Activated naive CD4-positive, alpha-beta T cell treated with anti-CD3 and anti-CD28 coated beads for 36 hours (primary cell): ENCODE data around the gene SDK2. TPM values are rescaled to one million over a fixed set of nuclear protein-coding genes. Genes with fewer than 3 reads are reported as not detected.

Source experiments
- CTCF ChIA-PET: fragments of 350-600 bp; sonication (Branson Sonifier 250); formaldehyde crosslinking; loops from one replicate; lab custom pipeline; 2021; ENCODE audit warnings: antibody characterized with exemption; lab: Charles Lee
- DNase-seq: peaks from one replicate; pipeline ENCODE4 v3.0.0-alpha.2; 2020
- H3K27ac Mint-ChIP-seq: one replicate; pipeline ENCODE4 v1.8.0; 2021; ENCODE audit warnings: mild to moderate bottlenecking, mixed read lengths
- H3K27me3 Mint-ChIP-seq: one replicate; pipeline ENCODE4 v1.8.0; 2021; ENCODE audit warnings: low read depth, mixed read lengths
- H3K36me3 Mint-ChIP-seq: one replicate; pipeline ENCODE4 v1.8.0; 2021; ENCODE audit warnings: low read depth, mixed read lengths
- H3K4me1 Mint-ChIP-seq: one replicate; pipeline ENCODE4 v1.8.0; 2021; ENCODE audit warnings: low read depth, mixed read lengths
- H3K4me3 Mint-ChIP-seq: one replicate; pipeline ENCODE4 v1.8.0; 2021; ENCODE audit warnings: mild to moderate bottlenecking, moderate library complexity, mixed read lengths
- H3K9me3 Mint-ChIP-seq: one replicate; pipeline ENCODE4 v1.8.0; 2021; ENCODE audit warnings: mixed read lengths
- intact Hi-C: fragments of 100-400 bp; cut with micrococcal nuclease; formaldehyde crosslinking; loops from one replicate; pipeline ENCODE4 v1.15.1; 2023
- total RNA-seq, 2 experiments: library from RNA; stranded (reverse); gene quantifications; one replicate each; pipeline ENCODE4 v1.2.3, GENCODE V29; 2021

The SDK2 gene
- total RNA-seq, 2 experiments from 2014 or later: 0.27 to 0.50 TPM

DNA sequence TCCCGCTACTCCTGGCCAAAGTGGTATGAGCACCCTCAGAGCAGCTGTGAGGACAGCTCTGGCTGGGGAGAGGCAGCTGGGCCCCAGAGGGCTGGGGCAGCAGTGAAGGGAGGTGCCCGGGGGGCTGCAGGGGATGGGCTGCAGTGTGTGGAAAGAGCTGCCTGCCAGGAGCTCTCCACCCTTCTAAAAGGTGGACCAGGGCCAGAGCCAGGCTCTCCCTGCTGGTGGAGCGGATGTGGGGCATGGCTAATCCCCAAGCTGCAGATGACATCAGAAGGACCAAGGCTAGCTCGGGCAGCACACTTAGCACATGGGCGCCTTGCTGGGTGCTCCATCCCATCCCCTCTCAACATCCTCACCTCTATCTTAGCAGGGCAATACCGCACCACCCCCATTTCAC lies 103.1 kb downstream of the SDK2 start:
- CTCF ChIA-PET: interaction anchor here (0.6 kb wide), 1 partner anchor 58 kb away, joined by 3 read pairs; no protein-coding TSS in a partner anchor
- no peaks in the 10 kb centered on the region for H3K36me3 Mint-ChIP-seq
- intact Hi-C loops: no loop called here
- H3K4me1 Mint-ChIP-seq: peaks cover 3% of the 10 kb centered on the region
- no peak overlapping the region for H3K27ac Mint-ChIP-seq
- H3K4me3 Mint-ChIP-seq: no peak overlapping the region
- H3K9me3 Mint-ChIP-seq: no peaks in the 10 kb centered on the region
- DNase-seq: no peak
- H3K27me3 Mint-ChIP-seq: no peaks in the 10 kb centered on the region

DNA sequence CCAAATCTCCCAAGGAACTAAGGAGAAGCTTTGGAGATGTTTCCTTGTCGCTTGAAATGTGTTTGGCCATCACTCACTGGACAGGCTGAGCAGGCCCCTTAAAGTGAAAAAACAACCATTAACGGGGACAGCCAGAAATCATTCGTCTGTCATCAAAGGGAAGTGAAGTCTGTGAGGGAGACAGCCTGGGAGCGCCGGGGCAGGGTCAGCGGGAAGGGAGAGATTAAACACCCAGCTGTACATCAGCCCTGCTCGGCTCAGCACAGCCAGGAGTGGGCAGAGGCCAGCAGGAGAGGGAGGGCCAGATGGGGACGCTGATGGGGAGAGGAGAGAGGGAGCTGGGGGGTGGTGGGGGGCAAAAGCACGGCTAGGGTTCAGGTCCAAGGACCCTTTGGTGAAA lies 105.1 kb downstream of the SDK2 start:
- Mint-ChIP-seq H3K4me1 (no peaks in the 10 kb centered on the region), H3K27me3 (no peaks in the 10 kb centered on the region), H3K9me3 (no peaks in the 10 kb centered on the region), H3K36me3 (no peaks in the 10 kb centered on the region), H3K4me3 (no peak overlapping the region), H3K27ac (no peak overlapping the region)
- CTCF ChIA-PET: no interaction called here
- no peak for DNase-seq
- intact Hi-C loops: no loop called here

DNA sequence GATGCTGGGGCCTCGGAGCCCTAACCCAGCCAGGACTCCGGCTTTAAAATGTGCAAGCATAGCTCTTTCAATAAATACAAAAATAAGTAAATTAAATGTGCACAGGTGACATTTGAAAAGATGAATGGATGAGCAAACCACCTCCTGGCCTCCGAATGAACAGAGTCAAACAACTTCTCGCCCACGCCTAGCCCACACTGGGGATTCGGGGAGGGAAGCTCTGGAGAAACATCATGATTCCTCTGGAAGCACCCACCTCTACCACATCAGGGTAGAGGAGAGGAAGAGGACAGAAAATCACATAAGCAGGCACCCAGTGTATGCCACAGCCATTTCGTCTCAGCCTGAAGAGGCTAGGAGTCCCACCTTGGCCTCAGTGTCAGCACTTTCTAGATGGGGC lies 105.8 kb downstream of the SDK2 start:
- H3K9me3 Mint-ChIP-seq: no peaks in the 10 kb centered on the region
- intact Hi-C loops: no loop called here
- CTCF ChIA-PET: no interaction called here
- no peaks in the 10 kb centered on the region for H3K36me3 Mint-ChIP-seq
- no peaks in the 10 kb centered on the region for H3K4me1 Mint-ChIP-seq
- H3K4me3 Mint-ChIP-seq: no peak overlapping the region
- no peak overlapping the region for H3K27ac Mint-ChIP-seq
- no peaks in the 10 kb centered on the region for H3K27me3 Mint-ChIP-seq
- no peak for DNase-seq

DNA sequence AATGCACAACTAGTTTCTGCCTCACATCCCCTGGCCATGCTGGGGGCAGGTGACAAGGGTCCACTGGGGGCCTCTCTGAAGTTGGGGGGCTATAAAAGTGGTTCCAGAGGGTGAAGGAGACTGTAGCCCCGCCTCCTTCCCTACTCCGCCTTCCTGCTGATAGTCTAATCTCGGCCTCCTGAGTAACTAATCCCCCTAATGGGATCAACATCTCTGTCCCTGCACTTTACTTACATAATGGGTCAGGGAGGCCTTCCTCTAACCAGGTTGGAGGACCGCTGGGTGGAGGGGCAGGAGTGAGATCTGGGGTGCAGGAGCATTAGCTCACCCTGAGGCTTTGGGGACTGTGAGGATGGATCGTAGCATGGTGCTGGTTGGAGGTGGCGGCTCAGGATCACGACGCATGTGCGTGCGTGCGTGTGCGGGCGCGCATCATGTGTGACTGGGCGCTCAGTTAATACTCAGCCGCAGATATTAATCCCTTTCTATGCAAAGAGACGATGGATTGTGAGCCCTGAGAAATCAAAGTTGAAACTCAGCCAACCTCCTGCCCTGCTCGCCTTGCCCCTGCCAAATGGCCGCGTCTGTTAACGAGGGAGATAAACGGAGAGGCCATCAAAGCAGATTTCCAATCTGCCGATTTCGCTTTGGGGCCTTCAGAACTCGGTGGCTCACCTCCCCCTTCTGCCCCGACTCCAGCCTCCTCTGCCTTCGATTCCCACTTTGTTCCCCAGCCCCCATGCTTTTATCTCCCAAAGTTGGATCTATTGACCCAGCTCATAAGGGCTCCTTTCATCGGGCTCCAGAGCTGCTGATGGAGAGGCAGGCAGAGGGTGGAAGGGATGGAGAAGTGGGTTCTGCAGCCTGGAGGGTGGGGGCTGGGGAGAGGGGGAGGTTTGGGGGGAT lies 107.3 kb downstream of the SDK2 start:
- CTCF ChIA-PET: no interaction called here
- DNase-seq: no peak
- Mint-ChIP-seq H3K36me3 (no peaks in the 10 kb centered on the region), H3K4me1 (no peaks in the 10 kb centered on the region), H3K9me3 (no peaks in the 10 kb centered on the region), H3K27ac (no peak overlapping the region), H3K4me3 (no peak overlapping the region), H3K27me3 (no peaks in the 10 kb centered on the region)
- intact Hi-C loops: no loop called here

DNA sequence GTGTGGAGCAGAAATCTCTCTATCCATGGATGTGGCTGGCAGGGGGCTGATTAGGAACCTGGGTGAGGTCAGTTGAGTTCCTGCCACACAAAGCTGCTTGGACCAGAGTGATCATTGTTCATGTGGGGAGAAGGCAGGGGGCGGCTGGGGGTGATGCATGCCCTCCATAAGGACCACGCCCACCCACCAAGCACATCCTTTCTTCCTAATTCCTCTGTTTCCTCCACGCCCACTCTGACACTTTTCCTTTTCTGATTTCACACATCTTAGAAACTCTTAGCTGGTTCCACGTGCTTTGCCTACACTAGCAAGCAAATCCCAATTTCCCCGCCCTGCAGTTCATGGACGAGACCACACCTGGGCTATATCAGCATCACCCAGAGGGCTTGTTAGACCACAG lies 108.5 kb downstream of the SDK2 start:
- CTCF ChIA-PET: no interaction called here
- H3K4me1 Mint-ChIP-seq: no peaks in the 10 kb centered on the region
- intact Hi-C loops: no loop called here
- H3K27ac Mint-ChIP-seq: no peak overlapping the region
- DNase-seq: no peak
- H3K36me3 Mint-ChIP-seq: no peaks in the 10 kb centered on the region
- H3K9me3 Mint-ChIP-seq: no peaks in the 10 kb centered on the region
- no peaks in the 10 kb centered on the region for H3K27me3 Mint-ChIP-seq
- no peak overlapping the region for H3K4me3 Mint-ChIP-seq

DNA sequence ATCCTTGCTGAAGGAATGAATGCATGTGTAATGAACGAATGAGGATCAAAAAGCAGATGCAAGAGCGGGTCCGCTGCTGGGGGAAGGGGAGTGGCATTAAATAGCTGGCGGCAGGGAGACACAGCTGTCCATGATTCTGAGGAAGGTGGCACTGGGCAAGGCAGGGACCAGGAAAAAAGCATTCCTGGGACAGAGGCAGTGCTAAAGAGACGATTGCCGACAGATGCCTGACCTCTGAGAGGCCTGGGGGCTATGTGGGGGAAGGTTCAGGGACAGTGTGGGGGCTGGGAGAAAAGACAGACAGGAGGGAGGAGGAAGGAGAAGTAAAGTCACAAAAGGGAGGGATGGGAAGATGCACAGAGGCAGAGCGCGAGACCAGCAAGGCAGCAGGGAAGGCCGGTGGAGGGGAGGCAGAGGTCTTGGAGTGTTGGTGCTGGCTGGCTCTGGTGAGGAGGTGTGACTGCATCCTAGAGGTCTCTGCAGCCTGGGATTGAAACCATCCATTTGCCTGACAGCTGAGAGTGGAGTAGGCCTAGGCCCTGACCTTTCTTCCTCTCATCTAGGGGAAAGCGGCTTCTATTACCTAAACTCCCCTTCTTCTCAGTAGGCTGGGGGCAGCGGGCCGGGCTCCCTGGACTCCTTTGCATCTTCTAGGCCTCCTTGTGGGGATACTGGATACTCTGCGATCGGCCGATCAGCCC lies 109.9 kb downstream of the SDK2 start:
- Mint-ChIP-seq H3K9me3 (no peaks in the 10 kb centered on the region), H3K27me3 (no peaks in the 10 kb centered on the region), H3K27ac (peak overlapping the region; percentile 48), H3K36me3 (no peaks in the 10 kb centered on the region), H3K4me3 (no peak overlapping the region), H3K4me1 (no peaks in the 10 kb centered on the region)
- DNase-seq: no peak
- intact Hi-C loops: no loop called here
- CTCF ChIA-PET: no interaction called here

DNA sequence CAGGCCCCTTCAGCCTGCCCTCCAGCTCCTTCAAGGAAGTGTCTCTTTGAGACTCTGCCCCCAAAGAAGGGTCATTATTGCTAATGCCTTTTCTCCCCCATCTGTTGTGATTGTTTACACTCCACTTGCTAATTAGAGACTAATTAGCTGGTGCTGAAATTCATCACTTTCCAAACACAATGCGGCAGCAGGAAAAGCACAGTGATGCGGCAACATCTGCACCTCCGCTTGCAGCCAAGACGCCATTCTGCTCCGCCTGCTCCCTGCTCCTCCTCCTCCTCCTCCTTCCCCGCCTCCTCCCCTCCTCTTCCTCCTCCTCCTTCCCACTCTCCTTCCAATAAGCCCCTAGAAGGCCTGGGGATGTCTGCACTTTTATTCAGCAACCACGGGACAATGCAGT lies 110.5 kb downstream of the SDK2 start:
- Mint-ChIP-seq H3K36me3 (no peaks in the 10 kb centered on the region), H3K27me3 (no peaks in the 10 kb centered on the region), H3K27ac (no peak overlapping the region), H3K9me3 (no peaks in the 10 kb centered on the region), H3K4me1 (no peaks in the 10 kb centered on the region), H3K4me3 (no peak overlapping the region)
- intact Hi-C loops: no loop called here
- CTCF ChIA-PET: no interaction called here
- no peak for DNase-seq

DNA sequence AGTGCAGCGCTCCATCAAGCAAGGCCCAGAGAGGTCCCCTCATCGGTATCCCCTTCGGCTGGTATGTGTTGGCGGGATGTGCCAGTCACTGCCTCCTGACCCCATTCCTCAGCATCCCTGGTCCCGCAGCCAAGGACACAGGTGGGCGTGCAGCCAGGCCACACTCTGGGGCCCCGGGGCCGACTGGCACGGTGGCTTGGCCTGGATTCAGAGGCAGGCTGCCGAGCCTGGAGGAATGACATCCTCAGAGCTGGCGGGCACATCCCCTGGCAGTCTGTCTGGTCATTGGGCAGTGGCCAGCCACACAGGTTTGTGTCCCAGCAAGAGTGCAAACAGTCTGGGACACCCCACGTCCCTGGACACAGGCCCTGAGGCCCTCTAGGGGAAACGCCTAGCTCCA lies 111.1 kb downstream of the SDK2 start:
- no peaks in the 10 kb centered on the region for H3K27me3 Mint-ChIP-seq
- intact Hi-C loops: no loop called here
- DNase-seq: no peak
- H3K4me3 Mint-ChIP-seq: no peak overlapping the region
- H3K27ac Mint-ChIP-seq: no peak overlapping the region
- H3K36me3 Mint-ChIP-seq: no peaks in the 10 kb centered on the region
- H3K4me1 Mint-ChIP-seq: no peaks in the 10 kb centered on the region
- CTCF ChIA-PET: no interaction called here
- no peaks in the 10 kb centered on the region for H3K9me3 Mint-ChIP-seq

DNA sequence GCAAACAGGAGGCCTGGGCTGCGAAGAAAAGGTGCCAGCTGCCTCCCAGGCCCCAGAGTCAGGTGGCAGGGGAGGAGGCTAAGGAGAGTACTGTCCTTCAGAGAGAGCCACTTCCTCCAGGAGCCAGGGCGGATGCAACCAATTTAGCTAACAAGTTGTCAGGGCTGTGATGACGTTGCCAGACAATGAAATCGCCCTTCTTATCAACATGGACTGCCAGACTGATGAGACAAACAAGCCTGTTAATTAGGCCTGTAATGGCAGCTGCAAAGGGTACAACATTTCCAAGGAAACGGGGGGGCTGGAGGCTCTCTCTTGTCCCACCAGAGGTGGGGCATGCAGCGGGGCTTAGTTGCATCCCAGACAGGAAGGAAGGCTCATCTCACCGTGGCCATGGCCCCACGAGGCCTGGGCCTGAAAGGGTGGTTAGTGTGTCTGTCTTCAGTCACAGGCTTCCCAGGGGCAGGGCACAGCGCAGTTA lies 111.8 kb downstream of the SDK2 start:
- Mint-ChIP-seq H3K9me3 (no peaks in the 10 kb centered on the region), H3K4me1 (no peaks in the 10 kb centered on the region)
- CTCF ChIA-PET: no interaction called here

DNA sequence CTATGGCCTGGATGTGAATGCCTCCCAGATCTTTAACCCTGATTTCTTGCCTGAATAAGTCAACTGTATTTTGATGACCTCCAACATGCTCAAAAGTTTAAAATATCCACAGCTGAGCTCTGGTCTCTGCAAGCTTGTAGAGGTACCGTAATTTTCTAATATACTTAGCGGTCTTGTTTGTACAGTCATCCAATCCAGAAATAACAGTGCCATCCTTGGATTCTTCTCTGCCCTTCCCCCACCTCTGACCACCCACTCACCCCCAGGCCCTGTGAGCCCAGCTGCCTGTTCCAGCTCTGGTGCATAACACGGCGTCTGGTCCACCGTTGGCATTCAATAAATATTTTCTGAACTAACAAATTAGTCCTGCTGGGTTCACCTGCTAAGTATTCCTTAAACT lies 113.1 kb downstream of the SDK2 start:
- no peaks in the 10 kb centered on the region for H3K9me3 Mint-ChIP-seq
- no peak overlapping the region for H3K4me3 Mint-ChIP-seq
- DNase-seq: no peak
- intact Hi-C loops: no loop called here
- H3K4me1 Mint-ChIP-seq: no peaks in the 10 kb centered on the region
- CTCF ChIA-PET: no interaction called here
- H3K27me3 Mint-ChIP-seq: no peaks in the 10 kb centered on the region
- no peak overlapping the region for H3K27ac Mint-ChIP-seq
- H3K36me3 Mint-ChIP-seq: no peaks in the 10 kb centered on the region

More for the DNA sequence above, 111.8 kb downstream of the SDK2 start:
- DNase-seq: no peak
- Mint-ChIP-seq H3K27me3 (no peaks in the 10 kb centered on the region), H3K36me3 (no peaks in the 10 kb centered on the region), H3K27ac (no peak overlapping the region), H3K4me3 (no peak overlapping the region)
- intact Hi-C loops: no loop called here

DNA sequence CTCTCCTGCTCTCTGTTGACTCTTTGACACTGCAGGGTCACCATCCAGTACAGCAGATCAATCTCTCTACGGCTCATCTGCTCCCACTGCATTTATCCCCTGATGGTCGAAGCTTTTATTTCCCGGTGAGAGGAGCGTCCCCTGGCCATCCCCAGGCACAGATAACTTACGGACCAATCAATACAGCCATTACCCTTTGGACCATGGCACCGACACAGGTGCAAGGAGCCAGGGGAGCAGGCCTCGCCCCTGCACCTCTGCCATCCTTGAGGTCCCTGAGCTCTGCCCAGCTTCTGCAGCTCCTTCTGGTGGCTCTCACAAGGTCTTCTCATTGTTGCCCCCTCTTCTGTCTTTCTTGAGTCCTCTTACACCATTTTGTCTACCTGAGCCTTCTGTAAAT lies 115.6 kb downstream of the SDK2 start:
- CTCF ChIA-PET: no interaction called here
- DNase-seq: no peak
- H3K27ac Mint-ChIP-seq: no peak overlapping the region
- no peak overlapping the region for H3K4me3 Mint-ChIP-seq
- intact Hi-C loops: no loop called here
- no peaks in the 10 kb centered on the region for H3K4me1 Mint-ChIP-seq
- no peaks in the 10 kb centered on the region for H3K27me3 Mint-ChIP-seq
- no peaks in the 10 kb centered on the region for H3K36me3 Mint-ChIP-seq
- no peaks in the 10 kb centered on the region for H3K9me3 Mint-ChIP-seq

DNA sequence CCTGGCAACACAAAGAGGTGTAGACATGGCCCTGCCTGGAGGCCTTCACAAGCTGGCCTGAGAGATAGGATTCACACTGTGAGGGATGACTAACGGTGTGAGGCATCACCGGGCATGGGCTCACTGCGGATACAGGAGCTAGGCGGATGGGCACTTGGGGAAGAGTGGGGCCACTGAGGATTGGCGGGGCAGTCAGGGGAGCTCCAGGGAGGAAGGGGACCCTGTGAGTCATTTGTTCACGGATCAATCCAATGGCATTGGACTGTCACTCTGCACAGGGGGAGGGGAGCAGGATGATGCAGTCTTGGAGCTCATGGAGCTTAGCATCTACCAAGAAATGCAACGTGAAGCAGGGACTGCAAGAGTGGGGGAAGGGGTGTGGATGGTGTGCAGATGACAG lies 117.3 kb downstream of the SDK2 start:
- CTCF ChIA-PET: no interaction called here

More for the DNA sequence above, 117.3 kb downstream of the SDK2 start:
- H3K4me3 Mint-ChIP-seq: no peak overlapping the region
- DNase-seq: no peak
- H3K4me1 Mint-ChIP-seq: no peaks in the 10 kb centered on the region
- H3K27ac Mint-ChIP-seq: no peak overlapping the region
- intact Hi-C loops: no loop called here
- H3K27me3 Mint-ChIP-seq: no peaks in the 10 kb centered on the region
- no peaks in the 10 kb centered on the region for H3K36me3 Mint-ChIP-seq
- H3K9me3 Mint-ChIP-seq: no peaks in the 10 kb centered on the region
